Neural progenitor cell (in vitro differentiated cells): ENCODE measurements around the gene ERBIN. TPM values are rescaled to one million over a fixed set of nuclear protein-coding genes. Genes with fewer than 3 reads are reported as not detected.
"Not testable (repeated sequence)": the region's sequence is repeated elsewhere in the genome, so short reads cannot be mapped to it uniquely, and the experiment has no call there.

Source experiments
- DNase-seq: peaks from one replicate; pipeline ENCODE4 v3.0.0-alpha.2; 2016; ENCODE audit warnings: low spot score
- H2AFZ ChIP-seq: fragments of 200-600 bp; sonication (generic); replicated peaks from 2 replicates; pipeline ENCODE4 v1.6.1; 2016; ENCODE audit warnings: antibody characterized with exemption
- H3F3A ChIP-seq: fragments of 200-600 bp; sonication (generic); 2 replicates; pipeline ENCODE4 v1.6.1; 2016; ENCODE audit warnings: antibody characterized with exemption, low read depth
- H3K27ac ChIP-seq: fragments of 200-600 bp; sonication (generic); 2 replicates; pipeline ENCODE4 v1.5.1; 2016; ENCODE audit warnings: mild to moderate bottlenecking
- H3K27me3 ChIP-seq: fragments of 200-600 bp; sonication (generic); 2 replicates; pipeline ENCODE4 v1.6.1; 2016; ENCODE audit warnings: mild to moderate bottlenecking, moderate library complexity
- H3K36me3 ChIP-seq: fragments of 200-600 bp; sonication (generic); 2 replicates; pipeline ENCODE4 v1.5.1; 2016
- H3K4me1 ChIP-seq: fragments of 200-600 bp; sonication (generic); 2 replicates; pipeline ENCODE4 v1.6.1; 2016; ENCODE audit warnings: mixed run types
- H3K4me2 ChIP-seq: fragments of 200-600 bp; sonication (generic); 2 replicates; pipeline ENCODE4 v1.6.1; 2016
- H3K4me3 ChIP-seq: fragments of 200-600 bp; sonication (generic); 2 replicates; pipeline ENCODE4 v1.5.1; 2016
- H3K79me2 ChIP-seq: fragments of 200-600 bp; sonication (generic); 2 replicates; pipeline ENCODE4 v1.6.1; 2016; ENCODE audit warnings: low read depth
- H3K9ac ChIP-seq: fragments of 200-600 bp; sonication (generic); 2 replicates; pipeline ENCODE4 v1.6.1; 2016
- H3K9me3 ChIP-seq: fragments of 200-600 bp; sonication (generic); 2 replicates; pipeline ENCODE4 v1.5.1; 2016; ENCODE audit warnings: low read depth
- H4K20me1 ChIP-seq: fragments of 200-600 bp; sonication (generic); 2 replicates; pipeline ENCODE4 v1.6.1; 2016; ENCODE audit warnings: low read depth
- H3K27ac Mint-ChIP-seq: 3 replicates; pipeline ENCODE4 v1.8.0; 2021; ENCODE audit warnings: mixed read lengths
- H3K27me3 Mint-ChIP-seq: 2 replicates; pipeline ENCODE4 v1.8.0; 2022; ENCODE audit warnings: low read depth, mild to moderate bottlenecking, inconsistent platforms, moderate library complexity, mixed read lengths; ENCODE audit not compliant: insufficient read depth
- H3K36me3 Mint-ChIP-seq: 3 replicates; pipeline ENCODE4 v1.8.0; 2021; ENCODE audit warnings: mixed read lengths
- H3K4me1 Mint-ChIP-seq: 3 replicates; pipeline ENCODE4 v1.8.0; 2021; ENCODE audit warnings: mixed read lengths
- H3K4me3 Mint-ChIP-seq: 3 replicates; pipeline ENCODE4 v1.8.0; 2021; ENCODE audit warnings: mild to moderate bottlenecking, moderate library complexity, mixed read lengths
- H3K9me3 Mint-ChIP-seq: 3 replicates; pipeline ENCODE4 v1.8.0; 2020; ENCODE audit warnings: mixed read lengths
- CTCF ChIP-seq: fragments of 200-600 bp; sonication (generic); IDR thresholded peaks from 2 replicates; pipeline ENCODE4 v1.5.1; 2017; ENCODE audit warnings: antibody characterized with exemption, mild to moderate bottlenecking
- EZH2 ChIP-seq: fragments of 200-600 bp; sonication (generic); IDR thresholded peaks from 2 replicates; pipeline ENCODE4 v1.6.1; 2017; ENCODE audit warnings: antibody characterized with exemption, mild to moderate bottlenecking, moderate library complexity
- EZH2phosphoT487 ChIP-seq: fragments of 200-600 bp; sonication (generic); IDR thresholded peaks from 2 replicates; pipeline ENCODE4 v1.6.1; 2017; ENCODE audit warnings: antibody characterized with exemption
- total RNA-seq: library from RNA; depleted of rRNA; stranded (reverse); fragments of >200 nt; gene quantifications from 2 replicates; pipeline ENCODE4 v1.2.3, GENCODE V29; 2015; ENCODE audit warnings: low replicate concordance

The ERBIN gene
- total RNA-seq, 1 donor from 2014 or later: 77.6 TPM

GRCh38 chr5:65913519-65913918 is 12.9 kb upstream of the ERBIN start:
- Mint-ChIP-seq H3K9me3 (no peaks in the 10 kb centered on the region), H3K4me1 (peaks cover 15% of the 10 kb centered on the region), H3K36me3 (no peaks in the 10 kb centered on the region), H3K4me3 (no peak overlapping the region), H3K27me3 (peaks cover 3% of the 10 kb centered on the region), H3K27ac (no peak overlapping the region)
- no peak for DNase-seq
- no peak overlapping the region for H2AFZ ChIP-seq
- H4K20me1 ChIP-seq: no peaks in the 10 kb centered on the region
- no peak overlapping the region for H3K4me3 ChIP-seq
- no peak overlapping the region for H3K9ac ChIP-seq
- no peak overlapping the region for H3K27ac ChIP-seq
- H3K4me2 ChIP-seq: no peak overlapping the region
- H3F3A ChIP-seq: no peaks in the 10 kb centered on the region
- no peaks in the 10 kb centered on the region for H3K36me3 ChIP-seq
- H3K27me3 ChIP-seq: no peaks in the 10 kb centered on the region
- TF ChIP-seq CTCF (no peak), EZH2phosphoT487 (no peak), EZH2 (no peak)
- H3K9me3 ChIP-seq: no peaks in the 10 kb centered on the region
- no peaks in the 10 kb centered on the region for H3K4me1 ChIP-seq
- no peaks in the 10 kb centered on the region for H3K79me2 ChIP-seq

GRCh38 chr5:65914641-65915196 is 11.7 kb upstream of the ERBIN start:
- Histone ChIP-seq H3K9ac (no peak overlapping the region), H4K20me1 (no peaks in the 10 kb centered on the region), H2AFZ (peak overlapping the region; percentile 8), H3F3A (no peaks in the 10 kb centered on the region), H3K36me3 (no peaks in the 10 kb centered on the region), H3K4me2 (no peak overlapping the region), H3K79me2 (no peaks in the 10 kb centered on the region), H3K27me3 (no peaks in the 10 kb centered on the region), H3K9me3 (no peaks in the 10 kb centered on the region), H3K4me3 (no peak overlapping the region), H3K4me1 (no peaks in the 10 kb centered on the region), H3K27ac (no peak overlapping the region)
- no peak for DNase-seq
- peaks cover 3% of the 10 kb centered on the region for H3K27me3 Mint-ChIP-seq
- TF ChIP-seq EZH2phosphoT487 (no peak), EZH2 (no peak), CTCF (no peak)
- peaks cover 15% of the 10 kb centered on the region for H3K4me1 Mint-ChIP-seq
- no peak overlapping the region for H3K4me3 Mint-ChIP-seq
- H3K27ac Mint-ChIP-seq: no peak overlapping the region
- no peaks in the 10 kb centered on the region for H3K9me3 Mint-ChIP-seq
- no peaks in the 10 kb centered on the region for H3K36me3 Mint-ChIP-seq

- not testable (repeated sequence) for H3F3A ChIP-seq, H3K27me3 Mint-ChIP-seq, H3K27ac ChIP-seq, H3K79me2 ChIP-seq, H3K4me2 ChIP-seq, H3K27ac Mint-ChIP-seq, H2AFZ ChIP-seq, H3K4me3 ChIP-seq, H3K9me3 Mint-ChIP-seq, H3K36me3 ChIP-seq, H3K4me3 Mint-ChIP-seq, DNase-seq, H3K9ac ChIP-seq, H3K36me3 Mint-ChIP-seq, H3K27me3 ChIP-seq, H3K4me1 ChIP-seq, H4K20me1 ChIP-seq, H3K9me3 ChIP-seq
- peaks cover 15% of the 10 kb centered on the region for H3K4me1 Mint-ChIP-seq
These were observed 10.7 kb upstream of the ERBIN start for GRCh38 chr5:65915661-65916060.

- peaks cover 6% of the 10 kb centered on the region for H3K4me1 ChIP-seq
- H3K36me3 ChIP-seq: no peaks in the 10 kb centered on the region
- peaks cover 15% of the 10 kb centered on the region for H3K4me1 Mint-ChIP-seq
- no peak overlapping the region for H3K4me2 ChIP-seq
- H3K27ac Mint-ChIP-seq: no peak overlapping the region
- no peak overlapping the region for H3K9ac ChIP-seq
- H3K27me3 ChIP-seq: no peaks in the 10 kb centered on the region
- no peaks in the 10 kb centered on the region for H3K9me3 ChIP-seq
- no peaks in the 10 kb centered on the region for H4K20me1 ChIP-seq
- peaks cover 8% of the 10 kb centered on the region for H3F3A ChIP-seq
- TF ChIP-seq EZH2 (no peak), CTCF (no peak), EZH2phosphoT487 (no peak)
- no peak for DNase-seq
- H3K36me3 Mint-ChIP-seq: no peaks in the 10 kb centered on the region
- no peaks in the 10 kb centered on the region for H3K9me3 Mint-ChIP-seq
- no peaks in the 10 kb centered on the region for H3K79me2 ChIP-seq
- H3K4me3 ChIP-seq: no peak overlapping the region
- peaks cover 3% of the 10 kb centered on the region for H3K27me3 Mint-ChIP-seq
- H2AFZ ChIP-seq: no peak overlapping the region
- no peak overlapping the region for H3K4me3 Mint-ChIP-seq
- H3K27ac ChIP-seq: no peak overlapping the region
These were observed 10.3 kb upstream of the ERBIN start for GRCh38 chr5:65916066-65916465.
